H1 (cell line): ENCODE results near the gene ETV2. TPM values are rescaled to one million over a fixed set of nuclear protein-coding genes. Genes with fewer than 3 reads are reported as not detected.

Experiments used
- MAFK ChIP-seq: IDR thresholded peaks from 2 replicates; pipeline ENCODE4 v1.6.1; 2012; ENCODE audit warnings: low read depth, mild to moderate bottlenecking, improper control_type of control experiment, low read length
- POLR2A ChIP-seq, 2 experiments: IDR thresholded peaks; 1 replicate in 1 of 2; 2 replicates in 1 of 2; pipeline ENCODE4 v1.6.1; 2011; ENCODE audit warnings: low read depth in 2 of 2, low read length in 2 of 2, mild to moderate bottlenecking in 2 of 2; ENCODE audit errors: control extremely low read depth in 1 of 2
- RBBP5 ChIP-seq: IDR thresholded peaks from 2 replicates; pipeline ENCODE4 v1.7.1; 2012; ENCODE audit warnings: low read depth, mild to moderate bottlenecking, inconsistent platforms, low read length, moderate library complexity, borderline replicate concordance
- SRF ChIP-seq: IDR thresholded peaks from 2 replicates; pipeline ENCODE4 v1.6.1; 2011; ENCODE audit warnings: mild to moderate bottlenecking, low read depth, low read length, moderate library complexity
- polyA plus RNA-seq, 7 experiments: library from polyadenylated mRNA; depleted of rRNA in 3 of 7; stranded (reverse) in 5 of 7; unstranded in 2 of 7; fragments of >200 nt in 5 of 7; fragments of 200-250 nt in 2 of 7; gene quantifications; 1 replicate in 5 of 7; 2 replicates in 1 of 7; 4 replicates in 1 of 7; pipeline versions ENCODE4 v1.2.1 to v1.2.3, GENCODE V29; 2011 to 2013; ENCODE audit warnings: missing spikeins in 2 of 7, mixed read lengths in 2 of 7
- total RNA-seq: library from RNA; stranded (reverse); fragmentation: NEBNext Ultra II Directional; extraction: Animal tissue kit (Norgen Biotek cat#: 25700); gene quantifications from 2 replicates; pipeline ENCODE4 v1.2.1, GENCODE V29; 2021

The ETV2 gene
- total and polyA plus RNA-seq, 2 of the 8 experiments (the other 6 are each of a cell fraction or from before 2014, with no cell fraction given), result 0.88 to 1.3 TPM

DNA sequence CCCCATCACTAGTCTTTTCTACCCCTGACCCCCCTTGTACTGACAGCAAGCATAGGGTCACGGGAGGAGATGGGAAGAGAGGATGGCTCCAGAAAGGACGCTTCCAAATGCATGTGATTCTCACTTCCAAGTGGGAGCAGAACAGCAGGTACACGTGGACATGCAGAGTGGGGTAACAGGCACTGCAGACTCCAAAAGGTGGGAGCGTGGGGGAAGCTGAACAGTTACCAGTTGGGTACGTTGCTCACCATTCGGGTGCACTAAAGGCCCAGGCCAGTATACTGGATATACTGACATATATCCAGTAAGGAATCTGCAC lies 2.3 kb upstream of the ETV2 start (continued):
- TF ChIP-seq POLR2A (IDR thresholded peaks at IDR 0.05; ENCODE audit: control extremely low read depth in 1 of 2, low read depth in 2 of 2, low read length in 2 of 2), result peak; percentile 6 to 53
- no peak for TF ChIP-seq SRF
- TF ChIP-seq MAFK, result no peak
- TF ChIP-seq RBBP5, result no peak
- TF ChIP-seq, all 59 proteins: peak for 2
